PC-3 (cell line): Measurements from ENCODE around the gene SELPLG.

Experiments used
- EZH2 ChIP-seq: fragments of 300-600 bp; sonication (generic); IDR thresholded peaks from one replicate; pipeline ENCODE4 v1.6.1; 2017; ENCODE audit warnings: antibody characterized with exemption, mild to moderate bottlenecking, low read length; ENCODE audit not compliant: unreplicated experiment
- TF ChIP-seq, protein P1 (sequence below): fragments of 300-600 bp; sonication (generic); conservative IDR thresholded peaks from 2 replicates; pipeline ENCODE4 v1.5.1; 2017; ENCODE audit warnings: antibody characterized with exemption, low read depth, mild to moderate bottlenecking, low read length

GRCh38 chr12:108610856-108611605, 22.7 kb downstream of the SELPLG start:
- TF ChIP-seq, protein P1, sequence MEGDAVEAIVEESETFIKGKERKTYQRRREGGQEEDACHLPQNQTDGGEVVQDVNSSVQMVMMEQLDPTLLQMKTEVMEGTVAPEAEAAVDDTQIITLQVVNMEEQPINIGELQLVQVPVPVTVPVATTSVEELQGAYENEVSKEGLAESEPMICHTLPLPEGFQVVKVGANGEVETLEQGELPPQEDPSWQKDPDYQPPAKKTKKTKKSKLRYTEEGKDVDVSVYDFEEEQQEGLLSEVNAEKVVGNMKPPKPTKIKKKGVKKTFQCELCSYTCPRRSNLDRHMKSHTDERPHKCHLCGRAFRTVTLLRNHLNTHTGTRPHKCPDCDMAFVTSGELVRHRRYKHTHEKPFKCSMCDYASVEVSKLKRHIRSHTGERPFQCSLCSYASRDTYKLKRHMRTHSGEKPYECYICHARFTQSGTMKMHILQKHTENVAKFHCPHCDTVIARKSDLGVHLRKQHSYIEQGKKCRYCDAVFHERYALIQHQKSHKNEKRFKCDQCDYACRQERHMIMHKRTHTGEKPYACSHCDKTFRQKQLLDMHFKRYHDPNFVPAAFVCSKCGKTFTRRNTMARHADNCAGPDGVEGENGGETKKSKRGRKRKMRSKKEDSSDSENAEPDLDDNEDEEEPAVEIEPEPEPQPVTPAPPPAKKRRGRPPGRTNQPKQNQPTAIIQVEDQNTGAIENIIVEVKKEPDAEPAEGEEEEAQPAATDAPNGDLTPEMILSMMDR = no peak
- no peak for TF ChIP-seq EZH2
